GM18873 (cell line): ENCODE results near the gene MEX3D.
"Not testable (repeated sequence)": the region's sequence is repeated elsewhere in the genome, so short reads cannot be mapped to it uniquely, and the experiment has no call there.

Source experiments
- ATAC-seq: cut with Tn5 transposase; IDR thresholded peaks from one replicate; pipeline ENCODE4 v1.9.1; 2021; ENCODE audit warnings: mild to moderate bottlenecking, moderate library complexity, moderate number of reproducible peaks; ENCODE audit not compliant: unreplicated experiment, low FRiP score

MEX3D gene

GRCh38 chr19:1524287-1524971, 43.7 kb downstream of the MEX3D start:
- no peak for ATAC-seq

DNA sequence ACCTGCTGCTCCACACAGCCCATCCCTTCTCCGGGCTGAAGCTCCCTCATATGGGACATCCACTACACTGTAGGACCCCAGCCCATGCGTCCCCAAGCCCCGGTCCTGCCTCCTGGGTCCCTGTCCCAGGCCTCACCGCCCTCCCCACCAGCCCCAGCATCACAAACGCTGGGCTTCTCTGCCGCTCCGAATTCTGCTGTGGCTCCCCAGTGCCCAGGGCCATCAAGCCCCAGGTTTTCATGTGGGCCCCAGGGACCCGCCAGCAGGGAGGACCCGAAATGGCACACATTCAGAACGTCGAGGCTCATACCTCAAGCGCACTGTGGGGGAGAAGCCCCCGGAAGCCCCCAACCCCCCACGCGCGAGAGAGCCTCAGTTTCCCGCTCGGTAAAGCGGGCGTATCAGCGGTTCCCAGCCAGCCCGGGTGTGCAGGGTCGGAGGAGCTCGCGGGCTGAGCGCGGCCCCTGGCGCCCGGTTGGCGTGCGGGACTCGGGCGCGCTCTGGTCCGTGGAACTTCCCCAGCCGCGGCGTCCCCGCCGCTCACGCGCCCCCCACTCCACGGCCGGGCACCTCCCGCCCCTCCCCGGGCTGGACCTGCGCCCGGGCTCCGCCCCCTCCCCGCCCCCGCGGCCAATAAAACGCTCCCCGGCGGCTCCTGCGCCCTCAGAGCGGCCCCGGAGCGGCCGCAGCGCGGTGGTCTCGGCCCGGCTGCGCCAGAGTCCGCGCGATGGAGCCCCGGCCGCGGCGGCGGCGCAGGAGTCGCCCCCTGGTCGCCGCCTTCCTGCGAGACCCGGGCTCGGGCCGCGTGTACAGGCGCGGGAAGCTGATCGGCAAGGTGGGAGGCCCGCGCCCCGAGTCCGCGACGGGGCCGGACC, 44.5 kb downstream of the MEX3D start, which contains the start of gene PLK5:
Gene PLK5, plus strand, starts transcription at position 666 of the 875 bp plus-strand sequence. CDS start 2,920 bp downstream, outside the sequence.
- ATAC-seq, result no peak

DNA sequence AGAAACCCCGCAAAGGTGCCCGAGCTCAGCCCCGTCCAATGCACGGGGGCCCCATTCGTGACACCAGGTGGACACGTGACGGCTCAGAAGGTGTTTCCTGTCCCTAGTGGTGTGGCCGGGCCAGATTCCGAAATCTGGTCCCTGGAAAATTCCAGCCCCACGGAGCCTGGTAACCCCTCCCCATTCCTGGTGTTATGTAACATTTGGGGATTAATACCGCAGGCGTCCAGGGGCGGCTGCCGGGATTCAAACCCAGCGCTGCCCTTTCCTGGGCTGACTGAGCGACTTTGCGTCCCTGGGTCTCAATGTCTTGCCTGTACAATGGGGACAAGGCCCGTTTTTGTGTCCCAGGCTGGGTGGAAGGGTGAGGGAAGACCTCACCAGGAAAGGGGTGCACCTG, 45.3 kb downstream of the MEX3D start:
- no peak for ATAC-seq

DNA sequence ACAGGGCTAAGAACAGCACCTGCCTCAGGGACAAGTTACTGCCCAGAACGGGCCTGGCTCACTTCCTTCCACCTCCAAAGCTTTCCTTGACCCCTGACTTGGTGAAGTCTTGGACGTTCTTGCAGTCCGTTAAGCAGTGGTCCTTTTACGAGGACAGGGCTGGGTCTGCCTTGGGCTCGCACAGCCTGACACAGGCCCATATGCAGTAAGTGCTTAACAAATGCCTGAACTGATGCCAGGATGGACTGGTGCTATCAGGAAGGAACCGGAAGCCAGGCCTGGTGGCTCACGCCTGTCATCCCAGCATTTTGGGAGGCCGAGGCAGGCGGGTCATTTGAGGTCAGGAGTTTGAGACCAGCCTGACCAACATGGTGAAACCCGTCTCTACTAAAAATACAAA, 46.1 kb downstream of the MEX3D start:
- no peak for ATAC-seq

- ATAC-seq, result no peak
Measured at GRCh38 chr19:1521636-1522035, 46.5 kb downstream of the MEX3D start.

GRCh38 chr19:1520203-1520780, 47.8 kb downstream of the MEX3D start:
- ATAC-seq, result no peak

DNA sequence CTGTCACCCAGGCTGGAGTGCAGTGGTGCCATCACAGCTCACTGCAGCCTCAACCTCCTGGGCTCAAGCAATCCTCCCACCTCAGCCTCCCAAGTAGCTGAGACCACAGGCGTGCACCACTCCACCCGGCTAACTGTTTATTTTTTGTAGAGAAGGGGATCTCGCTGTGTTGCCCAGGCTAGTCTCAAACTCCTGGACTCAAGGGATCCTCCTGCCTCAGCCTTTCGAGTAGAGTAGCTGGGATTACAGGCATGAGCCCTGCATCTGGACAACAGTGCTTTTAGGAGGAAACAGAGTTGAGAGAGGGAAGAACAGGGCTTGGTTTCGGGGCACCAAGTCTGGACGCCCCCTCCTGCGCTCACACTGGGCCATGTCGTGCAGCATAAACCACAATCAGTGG, 48.3 kb downstream of the MEX3D start:
- ATAC-seq, result not testable (repeated sequence)

DNA sequence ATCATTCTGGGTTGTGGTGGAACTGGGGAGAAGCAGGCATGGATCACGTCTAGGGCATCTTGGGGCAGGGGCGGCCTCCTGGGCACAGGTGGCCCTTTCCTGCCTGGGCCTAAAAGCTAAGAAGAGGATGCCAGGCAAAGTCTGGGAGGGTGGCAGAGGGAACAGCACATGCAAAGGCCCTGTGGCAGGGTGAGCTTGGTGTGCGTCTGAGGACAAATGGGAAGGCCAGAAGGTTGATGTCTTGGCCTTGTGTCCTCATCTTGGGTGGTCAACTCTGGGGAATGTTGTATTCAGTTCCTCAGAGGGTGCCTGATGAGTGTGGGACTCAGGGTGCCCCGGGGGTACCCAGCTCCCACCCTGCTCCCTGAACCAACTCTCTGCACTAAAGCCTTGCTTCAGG, 49.7 kb downstream of the MEX3D start:
- no peak for ATAC-seq

DNA sequence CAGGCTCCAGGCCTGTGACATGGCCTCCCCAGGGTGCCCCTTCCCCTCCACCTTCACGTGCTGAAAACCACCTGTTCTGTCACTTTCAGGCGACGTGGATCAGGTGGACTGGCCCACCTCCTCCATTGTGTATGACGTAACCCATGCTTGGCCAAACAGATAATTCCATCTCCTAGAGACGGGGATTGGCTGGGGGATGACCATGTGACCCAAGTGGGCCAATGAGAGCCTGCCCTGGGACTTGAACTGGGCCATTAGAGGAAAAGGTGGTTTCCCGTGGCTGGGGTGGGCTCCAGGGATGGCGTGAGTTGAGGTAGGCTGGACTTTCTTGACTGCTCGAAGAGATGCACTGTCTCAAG, 51.8 kb downstream of the MEX3D start:
- ATAC-seq, result no peak

- no peak for ATAC-seq
Measured at GRCh38 chr19:1514986-1515721, 53.0 kb downstream of the MEX3D start.

- no peak for ATAC-seq
Measured at GRCh38 chr19:1514295-1514661, 53.8 kb downstream of the MEX3D start.

GRCh38 chr19:1513499-1514294, 54.4 kb downstream of the MEX3D start:
- ATAC-seq, result no peak

GRCh38 chr19:1512671-1513498, 55.2 kb downstream of the MEX3D start, which contains the start of gene ADAMTSL5:
ADAMTSL5 (minus strand) TSS chr19:1513019; CDS start chr19:1510943, 2,076 bp downstream.
- ATAC-seq, result no peak

DNA sequence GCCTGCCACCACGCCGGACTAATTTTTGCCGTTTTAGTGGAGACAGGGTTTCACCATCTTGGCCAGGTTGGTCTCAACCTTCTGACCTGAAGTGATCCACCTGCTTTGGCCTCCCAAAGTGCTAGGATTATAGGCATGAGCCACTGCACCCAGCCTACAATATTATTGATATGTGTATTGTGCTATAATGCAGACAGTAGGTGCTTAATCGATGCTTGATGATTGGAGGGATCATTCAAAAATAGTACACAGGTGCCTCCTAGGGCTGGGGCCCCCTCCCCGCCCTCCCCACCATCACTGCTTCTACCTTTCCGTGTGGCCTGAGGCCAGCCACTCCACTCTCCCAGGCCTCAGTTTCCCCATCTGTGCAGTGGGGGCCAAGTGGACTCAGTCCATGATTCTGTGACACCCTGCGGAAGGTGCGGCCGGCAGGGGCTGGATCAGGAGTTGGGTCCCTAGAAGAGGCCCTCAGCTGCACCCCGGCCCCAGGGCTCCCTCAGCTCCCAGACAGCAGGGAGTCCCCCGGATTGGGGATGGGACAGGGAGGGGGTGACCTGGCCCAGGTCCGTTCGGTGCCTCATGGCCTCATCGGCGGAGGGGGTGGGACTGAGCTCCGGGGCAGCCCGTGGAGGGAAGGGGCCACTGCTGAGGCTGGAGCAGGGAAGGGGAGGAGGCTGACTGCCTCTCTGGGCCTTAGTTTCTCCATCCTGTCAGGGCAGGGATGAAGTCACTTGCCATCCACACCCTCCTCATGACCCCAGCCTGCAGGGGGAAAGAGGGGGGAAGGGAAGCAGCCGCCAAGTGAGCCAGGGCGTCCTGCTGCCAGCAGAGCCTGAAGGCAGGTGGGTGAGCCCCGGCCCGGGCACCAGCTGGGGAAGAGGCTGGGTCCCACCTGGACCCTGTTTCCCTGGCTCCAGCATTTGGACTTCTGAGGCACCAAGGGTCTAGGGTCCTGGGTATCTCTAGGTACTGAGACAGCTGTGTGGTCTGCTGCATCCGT, 56.5 kb downstream of the MEX3D start:
- no peak for ATAC-seq

GRCh38 chr19:1510807-1511206, 57.3 kb downstream of the MEX3D start:
- ATAC-seq, result no peak

- ATAC-seq, result no peak
Measured at GRCh38 chr19:1510442-1510806, 57.7 kb downstream of the MEX3D start.

DNA sequence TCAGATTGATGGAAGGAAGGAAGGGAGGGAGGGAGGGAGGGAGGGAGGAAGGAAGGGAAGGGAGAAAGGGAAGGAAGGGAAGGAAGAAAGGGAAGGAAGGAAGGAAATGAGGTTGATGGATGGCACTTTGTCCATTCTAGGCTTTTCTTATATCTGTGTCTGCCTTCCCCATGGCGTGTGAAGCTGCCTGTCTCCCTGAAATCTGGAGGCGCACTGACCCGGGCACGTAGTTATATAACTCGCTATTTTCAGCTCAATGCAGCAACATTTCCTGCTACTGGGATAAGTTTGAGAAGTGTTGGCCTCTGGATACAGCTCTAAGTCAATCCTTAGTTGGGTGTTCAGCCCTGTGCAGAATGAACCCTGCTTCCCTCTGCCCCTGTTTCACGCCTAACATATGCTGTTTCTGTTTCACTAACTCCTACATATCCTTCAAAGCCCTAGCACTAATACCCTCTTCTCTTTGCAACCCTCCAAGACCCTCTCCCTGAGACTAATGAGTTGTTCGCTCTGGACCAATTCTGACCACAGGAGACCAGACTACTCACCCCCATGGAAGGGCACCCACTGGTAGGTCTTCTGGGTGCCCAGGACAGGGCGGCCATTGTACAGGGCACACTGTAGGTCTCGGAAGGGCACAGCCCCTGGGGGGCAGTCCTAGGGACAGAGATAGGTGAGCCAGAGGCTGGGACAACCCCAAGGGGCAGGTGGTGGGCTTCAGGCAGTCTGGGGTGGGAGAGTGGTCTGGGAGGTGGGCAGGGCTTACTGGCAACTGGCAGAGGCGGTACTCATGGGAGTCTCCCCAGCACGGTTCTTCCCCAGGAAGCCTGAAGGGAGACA, 58.3 kb downstream of the MEX3D start:
- ATAC-seq, result no peak
